ENCODE data around the gene MX2.
"Not testable (repeated sequence)": the region's sequence is repeated elsewhere in the genome, so short reads cannot be mapped to it uniquely, and the experiment has no call there.

The MX2 gene

GRCh38 chr21:41338455-41338854 lies 23.4 kb upstream of the MX2 start:
- DNase-seq = no peak

GRCh38 chr21:41342035-41342434 lies 19.8 kb upstream of the MX2 start:
- no peak for DNase-seq

DNA sequence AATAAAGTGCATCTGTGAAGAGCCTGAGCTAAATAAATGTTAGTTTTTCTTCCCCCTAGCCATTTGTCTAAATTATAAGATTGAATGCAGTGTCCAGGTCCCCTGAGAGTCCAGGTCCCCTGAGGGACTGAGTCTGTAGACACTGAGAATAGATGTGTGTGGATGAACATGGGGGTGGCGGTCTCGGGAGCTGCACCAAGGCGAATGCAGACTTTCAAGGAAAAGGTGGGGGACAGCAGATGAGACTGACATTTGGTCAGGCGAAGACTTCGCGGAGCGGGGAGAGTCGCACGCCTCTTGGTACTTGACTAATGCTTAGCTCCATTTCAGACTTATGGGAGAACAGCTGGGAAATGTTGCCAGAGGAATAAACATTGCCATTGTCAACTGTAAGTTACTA lies 17.7 kb upstream of the MX2 start:
- DNase-seq = no peak

GRCh38 chr21:41345356-41345755 lies 16.5 kb upstream of the MX2 start:
- DNase-seq = no peak

- no peak for DNase-seq
These were observed 15.7 kb upstream of the MX2 start for GRCh38 chr21:41345934-41346685.

- DNase-seq = no peak
These were observed 15.1 kb upstream of the MX2 start for GRCh38 chr21:41346758-41347157.

- no peak for DNase-seq
These were observed 13.4 kb upstream of the MX2 start for GRCh38 chr21:41348434-41348833.

GRCh38 chr21:41349126-41349525 lies 12.7 kb upstream of the MX2 start:
- DNase-seq = no peak

GRCh38 chr21:41349619-41350390 lies 12.0 kb upstream of the MX2 start:
- no peak for DNase-seq

- no peak for DNase-seq
These were observed 11.2 kb upstream of the MX2 start for GRCh38 chr21:41350436-41351155.

GRCh38 chr21:41357546-41357945 lies 4.3 kb upstream of the MX2 start:
- no peak for DNase-seq

GRCh38 chr21:41358193-41359166 lies 3.3 kb upstream of the MX2 start:
- no peak for DNase-seq

DNA sequence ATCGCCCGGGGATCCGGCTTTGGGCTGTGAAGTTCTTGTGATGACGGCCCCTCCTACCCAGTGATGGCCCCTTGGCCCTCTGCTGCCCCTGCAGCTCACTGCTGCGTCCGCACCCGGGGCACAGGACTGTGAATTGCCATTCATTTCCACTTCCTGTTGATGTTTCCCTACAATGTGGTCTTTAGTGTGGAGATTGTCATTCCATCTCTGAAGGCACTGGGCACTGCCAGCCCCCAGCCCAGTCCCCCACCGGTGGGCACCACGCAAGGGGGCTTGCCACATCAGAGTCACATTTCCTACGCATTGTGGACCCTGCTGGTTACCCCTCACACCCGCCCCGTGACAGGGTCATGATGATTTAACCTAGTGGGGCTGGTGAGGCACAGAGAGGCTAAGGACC lies 2.5 kb upstream of the MX2 start:
- DNase-seq = no peak

DNA sequence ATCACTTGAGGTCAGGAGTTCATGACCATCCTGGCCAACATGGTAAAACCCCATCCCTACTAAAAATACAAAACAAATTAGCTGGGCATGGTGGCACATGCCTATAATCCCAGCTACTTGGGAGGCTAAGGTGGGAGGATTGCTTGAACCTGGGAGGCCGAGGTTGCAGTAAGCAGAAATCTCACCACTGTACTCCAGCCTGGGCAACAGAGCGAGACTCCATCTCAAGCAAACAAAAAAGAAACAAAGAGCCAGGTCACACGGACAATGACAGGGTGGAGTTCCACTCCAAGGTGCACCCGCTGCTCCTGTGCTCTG lies 2.1 kb upstream of the MX2 start:
- DNase-seq = not testable (repeated sequence)

GRCh38 chr21:41360072-41360821 lies 1.6 kb upstream of the MX2 start:
- DNase-seq = peak; percentile 81

DNA sequence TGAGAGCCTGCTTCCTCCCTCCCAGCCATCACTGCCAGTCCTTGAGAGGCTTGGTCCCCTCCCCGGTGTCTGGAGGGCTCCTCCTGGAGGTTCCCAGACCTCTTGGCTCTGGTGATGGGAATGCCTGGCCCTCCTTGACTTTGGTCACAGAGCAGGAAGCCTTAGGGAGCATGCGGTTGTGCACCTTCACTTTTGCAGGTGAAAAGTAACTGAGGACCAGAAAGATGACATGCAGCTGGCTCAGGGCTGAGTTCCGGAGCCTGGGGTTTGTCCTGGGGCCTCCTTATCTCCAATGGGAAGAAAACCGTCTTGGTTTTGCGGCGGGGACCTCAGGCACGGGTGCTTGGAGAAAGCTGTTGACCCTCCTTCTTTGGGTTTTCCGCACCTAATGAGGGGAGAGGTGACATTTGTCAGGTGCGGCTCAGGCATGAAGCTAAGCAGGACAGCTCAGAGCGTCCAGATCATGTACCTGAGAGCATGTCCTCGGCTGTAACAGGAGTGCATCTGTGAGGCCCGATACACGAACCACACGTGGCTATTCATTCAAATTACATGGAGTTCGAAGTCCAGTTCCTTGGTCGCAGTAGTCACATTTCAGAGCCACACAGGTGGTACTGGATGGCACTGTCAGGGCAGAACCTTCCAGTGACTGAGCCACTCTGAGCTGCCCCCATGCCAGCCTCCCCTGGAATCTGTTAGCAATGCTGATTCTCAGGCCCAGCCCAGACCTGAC lies 608 bp upstream of the MX2 start:
- DNase-seq = no peak

DNA sequence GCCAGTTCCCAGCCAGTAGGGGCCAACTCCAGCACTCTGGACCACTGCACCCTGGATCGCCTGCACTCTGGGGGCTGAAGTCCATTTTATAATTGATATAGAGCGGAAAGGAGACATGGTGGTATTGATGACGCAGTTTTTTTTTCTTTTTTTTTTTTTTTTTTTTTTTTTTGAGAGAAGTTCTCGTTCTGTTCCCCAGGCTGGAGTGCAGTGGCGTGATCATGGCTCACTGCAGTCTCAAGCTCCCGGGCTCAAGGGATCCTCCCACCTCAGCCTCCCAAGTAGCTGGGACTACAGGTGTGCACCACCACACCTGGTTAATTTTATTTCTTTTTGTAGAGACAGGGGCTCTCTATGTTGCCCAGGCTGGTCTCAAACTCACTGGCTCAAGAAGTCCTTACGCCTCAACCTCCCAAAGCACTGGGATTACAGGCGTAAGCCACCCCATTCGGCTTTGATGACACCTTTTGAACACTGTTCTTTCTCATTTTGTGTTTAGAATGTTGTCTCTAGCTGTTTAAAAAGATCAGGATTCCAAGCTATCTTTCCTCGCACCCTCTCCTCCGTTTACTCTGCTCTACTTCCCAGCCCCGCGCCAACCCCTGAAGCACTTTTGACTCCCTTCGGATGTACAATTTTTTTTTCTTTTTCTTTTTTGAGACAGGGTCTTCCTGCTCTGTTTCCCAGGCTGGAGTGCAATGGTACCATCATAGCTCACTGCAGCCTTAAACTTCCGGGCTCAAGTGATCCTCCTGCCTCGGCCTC lies 960 bp downstream of the MX2 start:
- no peak for DNase-seq

DNA sequence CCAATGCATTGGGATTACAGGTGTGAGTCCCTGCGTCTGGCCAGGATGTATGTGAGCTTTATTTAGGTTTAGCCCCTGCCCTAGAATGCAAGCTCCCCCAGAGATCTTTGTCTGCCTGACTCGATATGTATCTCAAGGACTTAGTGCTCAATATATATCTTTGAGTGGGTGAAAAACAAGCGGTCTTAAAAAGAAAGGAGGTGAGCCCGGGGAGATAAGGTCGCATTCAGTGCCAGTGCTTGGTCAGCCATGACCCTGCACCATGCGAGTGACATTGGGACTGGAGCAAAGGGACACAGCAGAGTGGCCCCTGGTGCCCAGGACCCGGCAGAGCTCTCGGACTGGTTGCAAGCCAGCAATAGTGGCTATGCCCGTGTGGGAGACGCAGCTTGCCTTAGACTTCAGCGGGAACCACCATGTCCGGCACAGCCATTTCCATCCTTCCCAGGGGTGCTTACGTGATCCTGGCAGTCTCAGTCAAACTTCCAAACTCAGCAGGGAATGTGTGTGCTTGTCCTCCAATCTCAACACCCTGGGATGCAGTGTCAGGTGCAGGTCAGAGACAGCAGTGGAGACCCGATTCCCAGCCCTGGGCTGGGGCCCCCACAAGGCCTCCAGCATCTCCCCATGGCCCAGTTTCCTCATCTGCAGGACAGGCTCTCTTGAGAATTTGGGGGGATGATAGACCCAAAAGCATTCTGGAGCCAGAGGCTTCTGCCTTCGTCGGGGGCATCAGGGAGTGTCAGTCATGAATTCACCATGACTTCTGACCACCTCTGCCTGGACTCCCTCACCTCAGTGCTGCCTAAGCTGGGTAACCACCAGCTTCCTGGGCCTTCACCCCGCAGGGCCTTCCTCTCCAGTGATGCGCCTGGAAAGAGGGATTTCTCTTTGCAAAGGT lies 1.8 kb downstream of the MX2 start:
- no peak for DNase-seq

DNA sequence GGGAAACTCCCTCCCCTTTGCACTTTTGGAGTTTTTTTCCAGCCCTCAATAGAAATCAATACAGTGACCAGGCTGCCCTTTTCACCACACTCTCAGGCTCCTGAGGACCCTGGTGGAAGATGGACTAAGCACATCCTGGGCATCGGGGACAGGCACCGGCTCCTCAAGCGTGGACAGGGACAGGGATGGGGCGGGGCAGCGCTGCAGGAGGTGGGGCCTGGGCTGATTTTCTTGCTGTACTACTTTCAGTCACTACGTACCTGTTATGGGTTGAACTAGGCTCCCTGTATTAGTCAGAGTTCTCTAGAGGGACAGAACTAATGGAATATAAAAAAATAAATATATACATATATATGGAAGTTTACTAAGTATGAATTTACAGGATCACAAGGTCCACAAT lies 2.5 kb downstream of the MX2 start:
- DNase-seq = no peak

All from DMS153 (cell line).